Measurements from ENCODE around the gene NPLOC4. TPM values are rescaled to one million over a fixed set of nuclear protein-coding genes. Genes with fewer than 3 reads are reported as not detected.

NPLOC4 gene
- total and polyA plus RNA-seq, 9 donors: 31.9 to 66.2 (median 49.5) TPM

- Histone ChIP-seq H3K36me3 (ENCODE audit: control insufficient read depth, insufficient read depth, low read length) (peaks cover 69% of the 10 kb centered on the region), H3K27ac (ENCODE audit: low read length) (no peak overlapping the region), H3K4me1 (ENCODE audit: control insufficient read depth, insufficient read depth, low read length) (peaks cover under 1% of the 10 kb centered on the region), H3K9me3 (replicated peaks; ENCODE audit: control insufficient read depth, low read depth, low read length) (no peaks in the 10 kb centered on the region), H3K4me3 (ENCODE audit: low read length) (no peak overlapping the region), H3K27me3 (ENCODE audit: control insufficient read depth, insufficient read depth, low read length) (no peaks in the 10 kb centered on the region)
- DNase-seq: no peak
- 79% methylated on average over 22 of the region's 27 CpGs for WGBS (ENCODE audit: insufficient coverage)
Observed at GRCh38 chr17:81558941-81559806, 77.7 kb downstream of the NPLOC4 start.

DNA sequence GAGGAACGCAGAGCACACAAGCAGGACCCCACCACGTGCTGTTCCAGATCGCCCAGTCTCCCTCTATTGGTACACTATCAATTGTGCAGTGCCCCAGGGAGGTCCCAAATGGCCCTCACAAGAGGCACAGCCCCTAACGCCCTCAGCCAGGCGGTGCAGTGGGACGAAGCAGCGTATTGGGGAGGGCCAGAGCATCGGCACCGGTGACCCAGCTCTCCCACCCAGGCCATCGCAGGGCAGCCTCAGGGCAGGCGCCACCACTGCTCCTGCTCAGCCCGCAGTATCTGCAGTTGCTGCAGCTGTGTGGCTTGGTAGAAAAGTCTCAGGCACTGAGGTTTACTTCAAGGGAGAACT, 78.8 kb downstream of the NPLOC4 start:
- peaks cover 11% of the 10 kb centered on the region for H3K4me1 ChIP-seq (ENCODE audit: control insufficient read depth, insufficient read depth, low read length)
- no peaks in the 10 kb centered on the region for H3K27me3 ChIP-seq (ENCODE audit: control insufficient read depth, insufficient read depth, low read length)
- H3K27ac ChIP-seq (ENCODE audit: low read length): no peak overlapping the region
- DNase-seq: no peak
- no peak overlapping the region for H3K4me3 ChIP-seq (ENCODE audit: low read length)
- no peaks in the 10 kb centered on the region for H3K9me3 ChIP-seq (replicated peaks; ENCODE audit: control insufficient read depth, low read depth, low read length)
- H3K36me3 ChIP-seq (ENCODE audit: control insufficient read depth, insufficient read depth, low read length): peaks cover 58% of the 10 kb centered on the region
- 86% methylated on average over 10 of the region's 12 CpGs for WGBS (ENCODE audit: insufficient coverage)

DNA sequence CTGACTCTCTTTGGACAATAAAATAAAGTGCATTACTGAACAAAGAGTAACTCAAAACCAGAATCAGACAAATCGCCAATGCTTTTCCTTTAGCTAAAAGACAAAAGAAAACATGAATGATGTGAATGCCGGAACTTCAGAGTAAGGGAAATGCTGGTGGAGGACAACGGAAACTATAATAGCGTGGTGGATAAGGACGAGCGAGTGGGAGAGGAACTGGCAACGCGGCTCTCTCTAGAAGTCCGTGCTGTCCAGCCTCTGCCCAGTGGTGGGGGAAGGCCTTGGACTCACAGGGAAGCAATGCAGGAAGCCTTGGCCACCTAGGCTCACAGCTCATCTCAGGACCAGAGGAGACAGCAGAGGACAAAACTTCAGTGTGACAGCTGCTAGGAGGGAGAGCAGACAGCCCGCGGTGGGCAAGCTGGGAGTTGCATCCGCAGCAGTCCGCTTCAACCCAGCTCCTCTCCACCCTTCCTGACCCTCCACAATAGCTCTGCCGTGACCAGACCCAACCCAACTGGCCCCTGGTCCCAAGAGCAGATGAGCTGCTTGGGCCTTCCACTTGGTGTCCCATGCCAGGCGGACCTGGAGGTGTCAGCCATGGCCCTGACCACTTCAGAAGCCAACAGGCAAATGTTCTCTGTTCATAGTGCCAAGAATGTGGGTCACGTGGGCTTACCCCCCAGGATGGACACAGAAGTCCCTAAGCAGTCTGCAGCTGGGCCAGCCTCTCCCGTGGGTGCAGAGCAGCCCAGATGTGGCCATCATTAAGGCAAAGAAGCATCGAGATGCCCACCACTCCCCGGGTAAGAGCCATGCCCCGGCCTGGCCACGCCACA, 79.4 kb downstream of the NPLOC4 start:
- Histone ChIP-seq H3K36me3 (ENCODE audit: control insufficient read depth, insufficient read depth, low read length) (peaks cover 54% of the 10 kb centered on the region), H3K27me3 (ENCODE audit: control insufficient read depth, insufficient read depth, low read length) (no peaks in the 10 kb centered on the region), H3K27ac (ENCODE audit: low read length) (no peak overlapping the region), H3K9me3 (replicated peaks; ENCODE audit: control insufficient read depth, low read depth, low read length) (no peaks in the 10 kb centered on the region), H3K4me1 (ENCODE audit: control insufficient read depth, insufficient read depth, low read length) (peaks cover 15% of the 10 kb centered on the region), H3K4me3 (ENCODE audit: low read length) (no peak overlapping the region)
- WGBS (ENCODE audit: insufficient coverage): 79% methylated on average over 20 of the region's 21 CpGs
- DNase-seq: no peak

- no peak for DNase-seq
- H3K9me3 ChIP-seq (replicated peaks; ENCODE audit: control insufficient read depth, low read depth, low read length): no peaks in the 10 kb centered on the region
- no peak overlapping the region for H3K4me3 ChIP-seq (ENCODE audit: low read length)
- no peak overlapping the region for H3K27ac ChIP-seq (ENCODE audit: low read length)
- peaks cover 47% of the 10 kb centered on the region for H3K36me3 ChIP-seq (ENCODE audit: control insufficient read depth, insufficient read depth, low read length)
- peaks cover 15% of the 10 kb centered on the region for H3K4me1 ChIP-seq (ENCODE audit: control insufficient read depth, insufficient read depth, low read length)
- no peaks in the 10 kb centered on the region for H3K27me3 ChIP-seq (ENCODE audit: control insufficient read depth, insufficient read depth, low read length)
- WGBS (ENCODE audit: insufficient coverage): 87% methylated on average over 3 of the region's 6 CpGs
Observed at GRCh38 chr17:81556863-81557262, 80.0 kb downstream of the NPLOC4 start.

GRCh38 chr17:81556175-81556691, 80.7 kb downstream of the NPLOC4 start:
- peaks cover 41% of the 10 kb centered on the region for H3K36me3 ChIP-seq (ENCODE audit: control insufficient read depth, insufficient read depth, low read length)
- H3K27ac ChIP-seq (ENCODE audit: low read length): no peak overlapping the region
- peaks cover 19% of the 10 kb centered on the region for H3K4me1 ChIP-seq (ENCODE audit: control insufficient read depth, insufficient read depth, low read length)
- no peak for DNase-seq
- H3K27me3 ChIP-seq (ENCODE audit: control insufficient read depth, insufficient read depth, low read length): no peaks in the 10 kb centered on the region
- 83% methylated on average over 5 of the region's 9 CpGs for WGBS (ENCODE audit: insufficient coverage)
- H3K4me3 ChIP-seq (ENCODE audit: low read length): no peak overlapping the region
- H3K9me3 ChIP-seq (replicated peaks; ENCODE audit: control insufficient read depth, low read depth, low read length): no peaks in the 10 kb centered on the region

DNA sequence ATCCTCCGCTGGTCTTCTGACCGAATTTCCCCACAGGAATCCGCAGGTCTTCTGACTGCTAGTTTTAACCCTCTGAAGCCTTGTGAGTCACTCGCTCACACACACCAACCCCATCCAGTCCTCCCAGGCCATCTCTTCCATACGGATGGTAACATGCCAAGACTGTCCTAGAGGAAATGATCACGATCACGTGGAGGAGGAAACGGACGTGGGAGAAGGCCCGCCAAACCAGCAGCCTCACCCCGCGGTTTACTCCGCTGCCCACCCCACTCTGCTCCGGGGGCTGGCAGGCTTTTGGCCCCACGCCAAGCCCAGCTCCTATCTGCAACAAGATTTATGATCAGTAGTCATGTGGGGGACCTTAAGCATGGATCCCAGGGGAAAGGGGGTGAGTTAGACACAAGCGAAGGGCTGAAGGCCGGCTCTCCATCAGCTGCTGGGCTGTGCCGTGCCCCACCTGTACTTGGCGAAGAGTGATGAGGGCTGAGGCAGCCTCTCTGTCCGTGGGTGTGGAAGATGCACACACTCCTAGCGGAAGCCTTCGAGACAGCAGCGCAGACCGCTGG, 83.2 kb downstream of the NPLOC4 start:
- Histone ChIP-seq H3K36me3 (ENCODE audit: control insufficient read depth, insufficient read depth, low read length) (peaks cover 42% of the 10 kb centered on the region), H3K4me3 (ENCODE audit: low read length) (peak overlapping the region; percentile 76), H3K9me3 (replicated peaks; ENCODE audit: control insufficient read depth, low read depth, low read length) (no peaks in the 10 kb centered on the region), H3K27me3 (ENCODE audit: control insufficient read depth, insufficient read depth, low read length) (no peaks in the 10 kb centered on the region), H3K27ac (ENCODE audit: low read length) (peak overlapping the region; percentile 81), H3K4me1 (ENCODE audit: control insufficient read depth, insufficient read depth, low read length) (peaks cover 28% of the 10 kb centered on the region)
- 44% methylated on average over 14 of the region's 24 CpGs for WGBS (ENCODE audit: insufficient coverage)
- DNase-seq: peak; percentile 51

- H3K4me1 ChIP-seq (ENCODE audit: control insufficient read depth, insufficient read depth, low read length): peaks cover 28% of the 10 kb centered on the region
- DNase-seq: peak; percentile 87
Observed at GRCh38 chr17:81553018-81553615, 83.8 kb downstream of the NPLOC4 start.

GRCh38 chr17:81552244-81553017, 84.5 kb downstream of the NPLOC4 start, which contains the start of gene FAAP100:
TSS of gene FAAP100 (minus strand) at chr17:81552353. CDS start at chr17:81552330, 23 bp downstream.
- peaks cover 43% of the 10 kb centered on the region for H3K36me3 ChIP-seq (ENCODE audit: control insufficient read depth, insufficient read depth, low read length)
- peak; percentile 91 for DNase-seq
- peak within 1 kb of the TSS; percentile 81 for H3K27ac ChIP-seq (ENCODE audit: low read length)
- peak within 1 kb of the TSS; percentile 76 for H3K4me3 ChIP-seq (ENCODE audit: low read length)
- peaks cover 28% of the 10 kb centered on the region for H3K4me1 ChIP-seq (ENCODE audit: control insufficient read depth, insufficient read depth, low read length)
- no peaks in the 10 kb centered on the region for H3K9me3 ChIP-seq (replicated peaks; ENCODE audit: control insufficient read depth, low read depth, low read length)
- WGBS (ENCODE audit: insufficient coverage): under 1% methylated on average over 78 of the region's 85 CpGs
- no peaks in the 10 kb centered on the region for H3K27me3 ChIP-seq (ENCODE audit: control insufficient read depth, insufficient read depth, low read length)

More at GRCh38 chr17:81553018-81553615, 83.8 kb downstream of the NPLOC4 start:
- H3K9me3 ChIP-seq (replicated peaks; ENCODE audit: control insufficient read depth, low read depth, low read length): no peaks in the 10 kb centered on the region
- peak overlapping the region; percentile 76 for H3K4me3 ChIP-seq (ENCODE audit: low read length)
- H3K27me3 ChIP-seq (ENCODE audit: control insufficient read depth, insufficient read depth, low read length): no peaks in the 10 kb centered on the region
- peaks cover 43% of the 10 kb centered on the region for H3K36me3 ChIP-seq (ENCODE audit: control insufficient read depth, insufficient read depth, low read length)
- H3K27ac ChIP-seq (ENCODE audit: low read length): peak overlapping the region; percentile 81
- 2% methylated on average over 9 of the region's 19 CpGs for WGBS (ENCODE audit: insufficient coverage)
